A673 (cell line): ENCODE results near the gene TFCP2.

Experiments
- CTCF ChIP-seq: fragments of 300-800, 200-600 bp; sonication (generic); conservative IDR thresholded peaks from 2 replicates; pipeline ENCODE4 v1.5.1; 2017; ENCODE audit warnings: low read depth, mild to moderate bottlenecking, antibody characterized with exemption, low read length, moderate library complexity, mixed read lengths
- EZH2 ChIP-seq: fragments of 200-600 bp; sonication (generic); IDR thresholded peaks from 2 replicates; pipeline ENCODE4 v1.6.1; 2017; ENCODE audit warnings: borderline replicate concordance, low read depth, mild to moderate bottlenecking, mixed read lengths, antibody characterized with exemption, low read length; ENCODE audit not compliant: poor library complexity, severe bottlenecking

- TF ChIP-seq CTCF, result no peak
- TF ChIP-seq EZH2, result no peak
These were observed 29.8 kb upstream of the TFCP2 start for GRCh38 chr12:51202718-51203117.
